IMR-90 (cell line): Measurements from ENCODE around the gene SNX7. TPM values are rescaled to one million over a fixed set of nuclear protein-coding genes. Genes with fewer than 3 reads are reported as not detected.

Experiments
- ATAC-seq: fragments of 200-7000 bp; cut with Tn5 transposase; 2 replicates; pipeline ENCODE4 v1.9.1; 2020; ENCODE audit warnings: low read depth, mild to moderate bottlenecking, moderate library complexity
- BruUV-seq: library from RNA; stranded (reverse); fragments of 400-500 nt; replicated peaks from 2 replicates; lab custom pipeline; 2021; lab: Mats Ljungman, UMichigan
- CTCF ChIA-PET: fragments of 300-600 bp; formaldehyde crosslinking; extraction: SDS; loops from one replicate; lab custom pipeline; 2021; ENCODE audit warnings: antibody characterized with exemption; lab: Yijun Ruan, JAX
- POLR2A ChIA-PET: fragments of 300-600 bp; sonication (Branson Sonifier 250); formaldehyde crosslinking; loops from one replicate; lab custom pipeline; 2022; ENCODE audit warnings: antibody characterized with exemption; ENCODE audit not compliant: unreplicated experiment; lab: Charles Lee
- DNase-seq: peaks from one replicate; pipeline ENCODE4 v3.0.0; 2013
- H2AFZ ChIP-seq: replicated peaks from 2 replicates; pipeline ENCODE3; 2013; ENCODE audit warnings: low read length, mild to moderate bottlenecking; ENCODE audit not compliant: poor library complexity
- H2AK5ac ChIP-seq: 2 replicates; pipeline ENCODE4 v1.6.1; 2013; ENCODE audit warnings: low read depth, low read length, inconsistent platforms
- H2AK9ac ChIP-seq: replicated peaks from 2 replicates; pipeline ENCODE3; 2013; ENCODE audit warnings: mild to moderate bottlenecking, low read depth, low read length, moderate library complexity; ENCODE audit not compliant: poor library complexity
- H2BK120ac ChIP-seq: 2 replicates; pipeline ENCODE4 v1.6.1; 2013; ENCODE audit warnings: low read depth, low read length, inconsistent platforms
- H2BK15ac ChIP-seq: 3 replicates; pipeline ENCODE4 v1.6.1; 2013; ENCODE audit warnings: low read depth, low read length, inconsistent platforms
- H2BK20ac ChIP-seq: 2 replicates; pipeline ENCODE4 v1.6.1; 2013; ENCODE audit warnings: low read depth, mild to moderate bottlenecking, inconsistent platforms, low read length, moderate library complexity
- H2BK5ac ChIP-seq: 2 replicates; pipeline ENCODE4 v1.6.1; 2013; ENCODE audit warnings: mild to moderate bottlenecking, low read depth, low read length, inconsistent platforms; ENCODE audit not compliant: poor library complexity, severe bottlenecking
- H3K14ac ChIP-seq: replicated peaks from 2 replicates; pipeline ENCODE4 v1.6.1; 2013; ENCODE audit warnings: low read depth, low read length, inconsistent platforms
- H3K18ac ChIP-seq: 2 replicates; pipeline ENCODE4 v1.6.1; 2013; ENCODE audit warnings: low read depth, low read length, control low read depth
- H3K23ac ChIP-seq: 2 replicates; pipeline ENCODE4 v1.6.1; 2013; ENCODE audit warnings: low read depth, low read length, inconsistent platforms
- H3K27ac ChIP-seq: 2 replicates; pipeline ENCODE4 v1.5.1; 2013; ENCODE audit warnings: mild to moderate bottlenecking, control low read depth, low read length; ENCODE audit not compliant: insufficient read depth
- H3K27me3 ChIP-seq: 2 replicates; pipeline ENCODE4 v1.6.1; 2013; ENCODE audit warnings: low read length; ENCODE audit not compliant: control insufficient read depth, insufficient read depth
- H3K36me3 ChIP-seq: 2 replicates; pipeline ENCODE4 v1.6.1; 2013; ENCODE audit warnings: low read length, mixed read lengths; ENCODE audit not compliant: control insufficient read depth, insufficient read depth
- H3K4ac ChIP-seq: 2 replicates; pipeline ENCODE4 v1.6.1; 2013; ENCODE audit warnings: low read depth, low read length, inconsistent platforms
- H3K4me1 ChIP-seq: 2 replicates; pipeline ENCODE4 v1.6.1; 2013; ENCODE audit warnings: low read length, mixed read lengths; ENCODE audit not compliant: control insufficient read depth, insufficient read depth
- H3K4me2 ChIP-seq: 2 replicates; pipeline ENCODE4 v1.6.1; 2013; ENCODE audit warnings: low read depth, mild to moderate bottlenecking, control low read depth, low read length, moderate library complexity
- H3K4me3 ChIP-seq: 2 replicates; pipeline ENCODE4 v1.5.1; 2013; ENCODE audit warnings: low read depth, mild to moderate bottlenecking, control low read depth, low read length, moderate library complexity; ENCODE audit not compliant: insufficient read depth
- H3K56ac ChIP-seq: 2 replicates; pipeline ENCODE4 v1.6.1; 2013; ENCODE audit warnings: low read length, inconsistent platforms; ENCODE audit not compliant: insufficient read depth; ENCODE audit errors: extremely low read depth
- H3K79me1 ChIP-seq, 2 experiments: 2 replicates each; pipeline ENCODE4 v1.6.1; 2013; ENCODE audit warnings: low read length in 2 of 2, inconsistent platforms in 1 of 2, low read depth in 1 of 2
- H3K9ac ChIP-seq: 2 replicates; pipeline ENCODE4 v1.6.1; 2013; ENCODE audit warnings: low read depth, low read length, control low read depth
- H3K9me1 ChIP-seq: 2 replicates; pipeline ENCODE4 v1.6.1; 2013; ENCODE audit warnings: low read length, inconsistent platforms; ENCODE audit not compliant: insufficient read depth
- H3K9me3 ChIP-seq: 2 replicates; pipeline ENCODE4 v1.6.1; 2013; ENCODE audit warnings: low read length; ENCODE audit not compliant: control insufficient read depth, insufficient read depth
- H4K20me1 ChIP-seq: 2 replicates; pipeline ENCODE4 v1.6.1; 2013; ENCODE audit warnings: low read length, inconsistent platforms; ENCODE audit not compliant: insufficient read depth
- H4K5ac ChIP-seq: 2 replicates; pipeline ENCODE4 v1.6.1; 2013; ENCODE audit warnings: mild to moderate bottlenecking, low read depth, low read length, control low read depth
- H4K8ac ChIP-seq, 2 experiments: 2 replicates each; pipeline ENCODE4 v1.6.1; 2013; ENCODE audit warnings: low read depth in 2 of 2, low read length in 2 of 2, control low read depth in 1 of 2, inconsistent platforms in 1 of 2
- H4K91ac ChIP-seq: 2 replicates; pipeline ENCODE4 v1.6.1; 2013; ENCODE audit warnings: low read depth, low read length, inconsistent platforms; ENCODE audit not compliant: insufficient read depth
- BHLHE40 ChIP-seq: fragments of 150-350 bp; IDR thresholded peaks from 2 replicates; pipeline ENCODE4 v1.6.1; 2016; ENCODE audit warnings: mild to moderate bottlenecking, low read depth, low read length
- CEBPB ChIP-seq: IDR thresholded peaks from 2 replicates; pipeline ENCODE4 v1.6.1; 2012; ENCODE audit warnings: low read depth, low read length, improper control_type of control experiment
- CHD1 ChIP-seq: IDR thresholded peaks from 2 replicates; pipeline ENCODE4 v1.6.1; 2012; ENCODE audit warnings: low read depth, low read length, improper control_type of control experiment
- CTCF ChIP-seq: conservative IDR thresholded peaks from 2 replicates; pipeline ENCODE4 v1.5.1; 2012; ENCODE audit warnings: mild to moderate bottlenecking, low read depth, low read length, improper control_type of control experiment
- ELK1 ChIP-seq: fragments of 150-350 bp; IDR thresholded peaks from 2 replicates; pipeline ENCODE4 v1.6.1; 2016; ENCODE audit warnings: low read depth, mild to moderate bottlenecking, low read length, moderate library complexity, borderline replicate concordance
- FOS ChIP-seq: fragments of 150-350 bp; IDR thresholded peaks from 2 replicates; pipeline ENCODE4 v1.6.1; 2016; ENCODE audit warnings: low read depth, low read length
- MAFK ChIP-seq: IDR thresholded peaks from 2 replicates; pipeline ENCODE4 v1.6.1; 2012; ENCODE audit warnings: low read depth, low read length, improper control_type of control experiment
- MAZ ChIP-seq: IDR thresholded peaks from 2 replicates; pipeline ENCODE4 v1.6.1; 2012; ENCODE audit warnings: low read depth, mild to moderate bottlenecking, low read length, improper control_type of control experiment, moderate library complexity, borderline replicate concordance
- NFE2L2 ChIP-seq: fragments of 150-350 bp; IDR thresholded peaks from 2 replicates; pipeline ENCODE4 v1.6.1; 2016; ENCODE audit warnings: low read depth, mild to moderate bottlenecking, low read length
- POLR2A ChIP-seq: IDR thresholded peaks from 2 replicates; pipeline ENCODE4 v1.6.1; 2012; ENCODE audit warnings: mild to moderate bottlenecking, low read depth, low read length
- RAD21 ChIP-seq: IDR thresholded peaks from 2 replicates; pipeline ENCODE4 v1.6.1; 2012; ENCODE audit warnings: low read length, improper control_type of control experiment
- RCOR1 ChIP-seq: IDR thresholded peaks from 2 replicates; pipeline ENCODE4 v1.6.1; 2012; ENCODE audit warnings: mild to moderate bottlenecking, low read length, improper control_type of control experiment; ENCODE audit not compliant: insufficient replicate concordance
- RFX5 ChIP-seq: IDR thresholded peaks from 2 replicates; pipeline ENCODE4 v1.8.0; 2012; ENCODE audit warnings: low read depth, mild to moderate bottlenecking, low read length, moderate library complexity
- SMC3 ChIP-seq: fragments of 150-350 bp; IDR thresholded peaks from 2 replicates; pipeline ENCODE4 v1.6.1; 2016; ENCODE audit warnings: low read depth, mild to moderate bottlenecking, antibody characterized with exemption, low read length, moderate library complexity
- USF2 ChIP-seq: fragments of 150-350 bp; IDR thresholded peaks from 2 replicates; pipeline ENCODE4 v1.6.1; 2017; ENCODE audit warnings: mild to moderate bottlenecking, antibody characterized with exemption, low read length, low read depth
- WGBS, 2 experiments: methylation state at CpG; one replicate each; pipeline versions ENCODE4 v1.1.5 to v1.1.7; 2013; ENCODE audit warnings: missing lambda C conversion rate in 2 of 2; ENCODE audit not compliant: insufficient read length in 1 of 2; ENCODE audit errors: extremely low coverage in 2 of 2; 5-methylcytosine and 5-hydroxymethylcytosine counted together
- dilution Hi-C: fragments of 300-500 bp; cut with HindIII; formaldehyde crosslinking; loops from one replicate; pipeline ENCODE4 v1.14.3; 2018; ENCODE audit warnings: low sequenced_read_pairs; ENCODE audit not compliant: unreplicated experiment
- in situ Hi-C: fragments of 300-500 bp; cut with MboI; formaldehyde crosslinking; loops from 3 replicates; pipeline ENCODE4 v1.14.3; 2019; ENCODE audit warnings: low sequenced_read_pairs, inconsistent platforms, mixed read lengths
- intact Hi-C: fragments of 100-400 bp; cut with micrococcal nuclease; formaldehyde crosslinking; loops from 2 replicates; pipeline ENCODE4 v1.10.0; 2022
- polyA plus RNA-seq, 3 experiments: library from polyadenylated mRNA; depleted of rRNA; stranded (reverse); fragments of >200 nt; gene quantifications; 2 replicates each; pipeline ENCODE4 v1.2.3, GENCODE V29; 2012; ENCODE audit warnings: low replicate concordance in 1 of 3
- total RNA-seq: library from RNA; depleted of rRNA; stranded (reverse); fragments of >200 nt; gene quantifications from 2 replicates; pipeline ENCODE4 v1.2.3, GENCODE V29; 2012

The SNX7 gene
- total and polyA plus RNA-seq, 2 of the 4 experiments (the other 2 are of a cell fraction) = 22.5 to 24.4 TPM

GRCh38 chr1:98693385-98693784 is 31.9 kb downstream of the SNX7 start:
- Histone ChIP-seq H3K36me3 (no peaks in the 10 kb centered on the region), H4K91ac (no peak overlapping the region), H3K27me3 (no peaks in the 10 kb centered on the region), H2BK15ac (no peak overlapping the region), H3K14ac (no peak overlapping the region), H3K4me2 (no peak overlapping the region), H3K9ac (no peak overlapping the region), H4K20me1 (no peaks in the 10 kb centered on the region), H2AFZ (no peak overlapping the region), H4K5ac (no peak overlapping the region), H3K27ac (no peak overlapping the region), H2AK5ac (no peak overlapping the region), H2BK120ac (no peak overlapping the region), H3K4me3 (no peak overlapping the region), H3K9me3 (no peaks in the 10 kb centered on the region), H3K9me1 (no peaks in the 10 kb centered on the region), H3K4ac (no peak overlapping the region), H2AK9ac (no peak overlapping the region), H3K23ac (no peak overlapping the region), H3K4me1 (no peaks in the 10 kb centered on the region), H2BK20ac (no peak overlapping the region), H4K8ac (no peak overlapping the region), H3K79me1 (no peaks in the 10 kb centered on the region), H3K18ac (no peak overlapping the region), H2BK5ac (no peak overlapping the region), H3K56ac (no peak overlapping the region)
- BruUV-seq = no TSS peak
- dilution Hi-C loops (no loop called here), intact Hi-C loops (no loop called here), in situ Hi-C loops (no loop called here)
- ATAC-seq (no peak), DNase-seq (no peak)
- TF ChIP-seq SMC3 = no peak
- no peak for TF ChIP-seq USF2
- TF ChIP-seq POLR2A = no peak
- TF ChIP-seq CEBPB = no peak
- no peak for TF ChIP-seq RCOR1
- TF ChIP-seq CHD1 = no peak
- no peak for TF ChIP-seq NFE2L2
- no peak for TF ChIP-seq FOS
- TF ChIP-seq MAFK = no peak
- TF ChIP-seq RFX5 = no peak
- no peak for TF ChIP-seq MAZ
- TF ChIP-seq BHLHE40 = no peak
- TF ChIP-seq RAD21 = no peak
- TF ChIP-seq CTCF = no peak
- TF ChIP-seq ELK1 = no peak
- WGBS, 2 experiments = no CpG with 5 or more reads among the region's 2 CpGs
- ChIA-PET CTCF (interaction anchor here (0.6 kb wide), 1 partner anchor 11 kb away, joined by 3 read pairs; no protein-coding TSS in a partner anchor), POLR2A (no interaction called here)
